Measurements from ENCODE around the gene ZNF584. TPM values are rescaled to one million over a fixed set of nuclear protein-coding genes. Genes with fewer than 3 reads are reported as not detected.
"Not testable (repeated sequence)": the region's sequence is repeated elsewhere in the genome, so short reads cannot be mapped to it uniquely, and the experiment has no call there.

Gene ZNF584
- total RNA-seq, result 8.4 TPM

GRCh38 chr19:58408152-58409009 is at the start of gene ZNF584:
Gene ZNF584, plus strand, starts transcription at chr19:58408649. Its CDS starts 499 bp downstream, at chr19:58409148.
- peak; percentile 96 for DNase-seq

GRCh38 chr19:58361900-58362271 is 46.6 kb upstream of the ZNF584 start:
- DNase-seq, result no peak

DNA sequence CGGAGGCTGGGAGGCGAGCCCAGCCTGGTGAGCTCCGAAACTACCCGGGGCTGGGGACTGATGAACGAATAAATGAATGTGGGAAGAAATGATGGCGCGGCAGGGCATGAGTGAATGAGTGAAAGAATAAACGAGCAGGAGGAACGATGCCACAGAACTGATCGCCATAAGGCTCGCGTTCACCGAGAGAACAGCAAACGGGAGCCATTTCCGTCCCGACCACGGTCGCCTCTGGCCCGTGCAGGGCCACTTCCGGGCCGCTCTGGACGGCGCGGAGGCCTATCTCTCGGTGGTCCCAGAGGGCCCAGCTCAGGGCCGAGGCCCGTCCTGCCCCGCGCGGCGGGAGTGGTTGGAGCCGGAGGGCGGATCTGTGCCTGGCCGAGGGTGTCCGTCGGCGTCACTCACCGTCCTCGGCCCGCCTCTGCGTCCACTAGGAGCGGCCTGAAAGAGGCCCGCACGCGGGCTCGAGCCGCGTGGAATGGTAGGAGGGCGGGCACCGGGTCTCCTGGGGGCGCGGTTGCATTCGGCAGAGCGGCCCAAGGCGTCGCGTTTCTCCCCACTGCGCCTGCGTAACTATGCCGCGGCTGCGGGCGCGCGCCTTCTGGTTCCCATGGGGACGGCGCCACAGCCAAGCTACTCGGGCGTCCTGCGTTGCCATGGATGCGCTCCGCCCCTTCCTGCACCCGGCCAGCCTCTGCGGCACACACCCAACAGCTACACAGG is 46.0 kb upstream of the ZNF584 start, which contains the start of gene ZNF497:
Gene ZNF497 (minus strand): TSS at position 480 of the 723 bp plus-strand sequence. CDS start 5,116 bp downstream, outside the sequence.
- DNase-seq, result peak; percentile 95

DNA sequence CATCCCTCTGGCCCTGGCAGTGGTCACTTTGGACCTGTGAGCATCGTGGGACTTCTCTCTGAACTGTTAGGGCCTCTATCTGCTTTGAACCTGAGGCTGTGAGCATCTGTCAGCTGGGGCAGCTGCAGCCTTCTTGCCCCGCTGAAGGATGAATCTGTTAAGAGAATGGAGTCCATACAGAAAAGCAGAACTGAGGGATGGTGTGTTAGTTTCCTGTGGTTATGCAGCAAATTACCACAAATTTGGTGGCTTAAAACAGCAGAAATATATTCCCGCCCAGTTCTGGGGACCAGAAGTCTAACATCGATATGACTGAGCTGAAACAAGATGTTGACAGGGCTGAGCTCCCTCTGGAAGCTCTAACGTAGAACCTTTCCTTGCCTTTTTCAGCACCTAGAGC is 44.3 kb upstream of the ZNF584 start:
- no peak for DNase-seq

GRCh38 chr19:58366585-58367430 is 41.6 kb upstream of the ZNF584 start:
- no peak for DNase-seq

DNA sequence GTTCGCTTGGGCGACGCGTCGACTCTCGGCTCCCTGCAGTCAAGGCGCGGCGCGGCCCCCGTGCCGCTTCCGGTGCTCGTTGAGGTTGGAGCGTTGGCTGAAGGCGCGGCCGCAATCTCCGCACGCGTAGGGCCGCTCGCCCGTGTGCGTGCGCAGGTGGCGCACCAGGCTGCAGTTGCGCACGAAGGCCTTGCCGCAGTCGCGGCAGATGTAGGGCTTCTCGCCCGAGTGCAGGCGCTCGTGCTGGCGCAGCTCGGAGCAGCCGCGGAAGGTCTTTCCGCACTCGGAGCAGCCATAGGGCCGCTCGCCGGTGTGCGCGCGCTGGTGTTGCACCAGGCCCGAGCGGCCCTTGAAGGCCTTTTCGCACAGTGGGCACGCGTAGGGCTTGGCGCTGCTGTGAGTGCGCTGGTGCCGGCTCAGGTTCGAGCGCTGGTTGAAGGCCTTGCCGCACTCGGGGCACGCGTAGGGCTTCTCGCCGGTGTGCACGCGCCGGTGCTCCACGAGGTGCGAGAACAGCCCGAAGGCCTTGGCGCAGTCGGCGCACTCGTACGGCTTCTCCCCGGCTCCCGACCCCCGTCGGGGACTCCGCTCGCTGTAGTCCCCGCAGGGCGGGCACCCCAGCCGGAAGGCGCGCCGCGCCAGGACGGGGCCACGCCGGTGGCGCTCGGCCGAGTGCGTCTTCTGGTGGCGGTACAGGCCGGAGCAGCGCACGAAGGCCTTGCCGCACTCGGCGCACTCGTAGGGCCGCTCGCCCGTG is 40.6 kb upstream of the ZNF584 start:
- no peak for DNase-seq

GRCh38 chr19:58368561-58369360 is 39.7 kb upstream of the ZNF584 start:
- no peak for DNase-seq

- no peak for DNase-seq
These were observed 35.9 kb upstream of the ZNF584 start for GRCh38 chr19:58372311-58373133.

GRCh38 chr19:58374200-58374599 is 34.2 kb upstream of the ZNF584 start:
- DNase-seq, result no peak

- not testable (repeated sequence) for DNase-seq
These were observed 31.7 kb upstream of the ZNF584 start for GRCh38 chr19:58376724-58377123.

DNA sequence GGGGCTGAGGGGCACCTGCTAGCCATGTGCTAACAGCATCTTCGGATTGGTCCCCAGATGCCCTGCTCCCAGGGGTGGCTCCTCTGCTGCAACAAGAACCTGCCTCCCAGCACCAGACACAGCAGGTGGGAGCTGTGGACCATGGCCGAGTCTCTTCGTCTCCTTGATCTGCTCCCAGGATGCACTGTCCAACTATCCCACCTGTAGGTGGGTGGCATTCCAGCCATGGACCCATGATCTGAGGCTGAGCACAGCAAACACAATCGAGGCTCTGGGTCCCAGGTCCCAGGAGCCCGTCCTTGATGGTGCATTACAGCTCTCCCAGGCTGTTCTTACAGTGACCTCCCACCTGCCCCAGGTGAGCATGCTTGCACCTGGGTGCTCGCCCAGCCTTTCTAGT is 29.2 kb upstream of the ZNF584 start:
- no peak for DNase-seq

DNA sequence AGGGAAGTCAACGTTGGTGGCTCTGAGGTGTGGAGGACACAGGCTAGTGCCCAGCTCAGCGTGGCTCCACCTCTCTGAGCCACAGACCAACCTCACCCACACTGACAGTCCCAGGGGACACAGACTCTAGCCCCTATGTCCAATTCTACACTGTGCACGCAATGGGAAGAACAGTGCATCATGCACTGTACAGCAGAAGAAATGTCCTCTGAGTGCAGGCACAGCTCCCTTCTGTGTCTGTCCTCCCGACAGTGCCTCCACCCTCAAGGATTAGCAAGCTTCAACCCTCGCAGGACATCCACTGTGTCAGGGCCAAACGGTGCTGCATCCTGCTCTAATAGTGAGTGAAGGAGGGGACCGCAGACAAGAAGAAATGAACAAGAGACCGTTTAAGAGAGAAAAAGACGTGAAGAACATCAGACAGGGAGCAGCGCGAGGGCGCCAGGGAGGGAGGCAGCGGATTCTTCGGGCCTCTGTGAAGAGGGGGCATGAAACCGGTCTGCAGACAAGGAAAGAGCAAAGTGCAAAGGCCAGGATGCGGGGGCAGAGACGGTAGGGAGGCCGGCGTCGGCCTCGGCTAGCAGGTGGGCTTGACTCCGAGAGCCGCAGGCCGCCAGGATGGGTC is 28.3 kb upstream of the ZNF584 start:
- no peak for DNase-seq

DNA sequence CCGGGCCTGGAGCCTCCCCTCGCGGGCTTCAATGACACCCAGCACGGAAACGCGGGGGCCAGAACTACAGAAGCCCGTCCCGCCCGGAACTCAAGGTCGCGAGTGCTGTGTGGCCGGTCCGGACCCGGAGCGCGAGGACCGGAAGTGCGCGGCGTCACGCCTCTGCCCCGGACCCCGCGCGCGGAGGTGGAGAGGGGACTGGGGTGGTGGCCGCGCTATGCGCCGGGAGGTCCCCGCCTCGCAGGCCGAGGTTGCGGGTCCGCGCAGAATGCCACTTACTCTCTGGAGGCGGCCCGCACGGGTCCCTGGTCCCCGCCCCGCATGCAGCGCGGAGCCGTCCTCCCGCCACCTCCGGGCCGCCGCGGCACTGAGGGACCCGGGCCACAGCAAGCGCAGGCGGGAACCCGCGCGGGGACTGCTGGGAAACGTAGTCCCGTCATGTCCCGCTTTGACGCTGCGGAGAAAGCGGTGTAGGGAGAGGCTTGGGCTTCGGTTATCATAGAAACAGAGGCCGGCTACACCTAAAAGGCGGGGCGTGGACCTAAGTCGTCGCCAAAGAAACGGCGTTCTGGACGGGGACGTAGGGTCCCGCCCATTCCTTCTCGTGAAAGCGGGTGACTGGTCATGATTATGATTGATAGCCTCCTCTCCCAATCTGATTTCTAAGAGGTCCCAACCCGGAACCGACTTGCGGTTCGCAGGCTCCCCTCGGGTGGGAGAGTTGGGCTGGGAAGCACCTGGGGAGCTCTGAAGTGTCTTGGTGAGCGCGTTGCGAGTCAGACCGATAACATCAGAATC is 27.6 kb upstream of the ZNF584 start, which contains the start of gene ZNF837:
Gene ZNF837 (minus strand): TSS at position 369 of the 798 bp plus-strand sequence. CDS start 11,698 bp downstream, outside the sequence.
- DNase-seq, result peak; percentile 100

GRCh38 chr19:58381460-58382212 is 26.8 kb upstream of the ZNF584 start:
- DNase-seq, result no peak

DNA sequence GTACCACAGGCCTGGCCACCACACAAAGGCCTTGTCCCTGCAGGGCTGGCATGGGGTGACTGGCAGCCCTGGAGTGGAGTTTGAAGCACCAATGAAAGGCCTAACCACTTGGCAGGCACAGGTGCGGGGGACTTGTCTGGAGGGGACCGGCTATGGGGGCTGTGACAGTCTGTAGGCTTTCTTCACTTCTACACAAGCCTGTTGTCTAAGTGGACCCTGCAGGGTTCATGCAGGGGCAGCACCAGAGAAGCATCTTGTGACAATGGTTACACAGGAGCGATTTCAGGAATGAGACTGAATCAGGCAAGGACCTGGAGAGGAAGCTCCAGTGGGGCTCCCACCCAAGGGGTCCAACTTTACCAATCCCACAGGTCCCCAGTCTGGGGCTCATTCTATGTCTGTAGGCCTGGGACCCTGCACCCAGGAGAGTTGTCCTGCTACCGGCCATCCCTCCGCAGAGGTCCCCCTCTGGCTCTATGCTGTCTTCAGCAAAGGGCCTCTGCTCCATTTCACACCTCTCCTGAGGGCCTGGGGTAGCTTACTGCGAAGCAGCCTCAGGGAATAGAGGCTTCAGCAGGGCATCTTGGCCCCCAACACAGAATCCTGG is 25.3 kb upstream of the ZNF584 start:
- no peak for DNase-seq

GRCh38 chr19:58385313-58385890 is 23.0 kb upstream of the ZNF584 start:
- DNase-seq, result no peak

Data from skin of body (tissue), 2 donors.